ENCODE measurements around the gene WDR72.

- TF ChIP-seq YY1 (IDR thresholded peaks at IDR 0.05; ENCODE audit: insufficient read depth, insufficient read length) (no peak), SUZ12 (IDR thresholded peaks at IDR 0.05; ENCODE audit: extremely low read depth, insufficient read depth, insufficient read length) (no peak)
Measured at GRCh38 chr15:53710906-53711305, 48.6 kb downstream of the WDR72 start.

Data from NT2/D1 (cell line).